ENCODE results near the gene INPP4B.

Gene INPP4B

DNA sequence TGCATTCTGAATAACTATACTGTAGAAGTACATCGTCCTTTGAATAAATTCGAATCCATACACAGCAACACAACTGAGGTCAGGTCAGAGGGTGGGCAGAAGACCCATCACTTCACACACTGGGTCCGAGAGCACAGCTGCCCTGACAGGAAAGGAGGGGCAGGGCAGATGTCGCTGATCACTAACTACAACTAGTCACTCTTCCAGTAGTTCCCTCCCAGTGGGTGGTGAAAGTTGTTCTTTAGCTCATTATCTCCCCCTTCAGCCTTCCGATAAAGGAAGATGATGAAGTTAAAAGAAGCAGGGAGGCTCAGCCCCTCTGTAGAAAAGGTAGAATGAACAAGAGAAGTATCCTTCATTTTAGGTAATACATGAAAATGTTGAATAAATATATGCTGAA, 278.9 kb downstream of the INPP4B start:
- peak; percentile 63 for DNase-seq

- no peak for DNase-seq
Measured at GRCh38 chr4:142566777-142567176, 279.3 kb downstream of the INPP4B start.

- DNase-seq: no peak
Measured at GRCh38 chr4:142566243-142566642, 279.9 kb downstream of the INPP4B start.

DNA sequence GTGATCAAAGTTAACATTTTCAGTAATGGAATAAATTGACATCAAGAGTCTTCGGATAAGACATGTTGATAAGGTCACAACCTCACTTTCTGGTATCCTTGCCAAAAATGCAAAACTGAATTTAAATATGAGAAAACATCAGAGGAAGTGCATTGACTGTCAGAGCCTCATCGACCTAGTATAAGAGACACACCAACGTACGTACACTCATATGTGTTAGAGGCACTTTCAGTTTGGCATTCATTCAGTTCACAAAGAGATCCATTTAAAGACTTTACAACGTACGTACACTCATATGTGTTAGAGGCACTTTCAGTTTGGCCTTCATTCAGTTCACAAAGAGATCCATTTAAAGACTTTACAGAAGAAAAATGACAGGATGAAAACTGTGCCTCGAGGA, 280.3 kb downstream of the INPP4B start:
- peak; percentile 27 for DNase-seq

DNA sequence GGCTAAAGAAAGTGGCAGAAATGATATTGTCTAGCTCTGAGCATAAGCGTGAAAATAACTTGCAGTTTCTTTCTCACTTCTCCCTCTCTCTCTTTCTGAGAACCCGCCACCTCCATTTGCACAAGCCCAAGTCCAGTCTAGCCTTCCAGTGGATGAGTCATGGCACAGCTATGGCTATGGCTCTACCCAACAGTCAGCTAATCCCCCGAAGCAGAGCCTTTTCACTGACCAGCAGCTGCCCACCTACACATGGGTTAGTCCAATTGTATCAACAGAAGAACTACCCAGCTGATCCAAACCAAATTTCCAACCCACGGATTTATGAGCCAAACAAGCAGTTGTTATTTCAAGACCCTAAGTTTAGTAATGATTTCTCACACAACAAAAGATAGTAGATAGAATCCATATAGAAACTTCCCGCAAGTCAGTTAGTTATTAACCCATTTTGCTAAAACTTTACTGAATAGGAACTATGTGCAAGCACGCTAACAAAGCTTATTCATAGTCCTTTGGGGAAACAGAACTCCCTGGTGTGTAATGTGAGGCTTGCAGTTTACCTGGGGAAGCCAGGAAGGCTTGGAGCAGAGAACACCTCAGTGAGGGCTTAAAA, 282.3 kb downstream of the INPP4B start:
- no peak for DNase-seq

DNA sequence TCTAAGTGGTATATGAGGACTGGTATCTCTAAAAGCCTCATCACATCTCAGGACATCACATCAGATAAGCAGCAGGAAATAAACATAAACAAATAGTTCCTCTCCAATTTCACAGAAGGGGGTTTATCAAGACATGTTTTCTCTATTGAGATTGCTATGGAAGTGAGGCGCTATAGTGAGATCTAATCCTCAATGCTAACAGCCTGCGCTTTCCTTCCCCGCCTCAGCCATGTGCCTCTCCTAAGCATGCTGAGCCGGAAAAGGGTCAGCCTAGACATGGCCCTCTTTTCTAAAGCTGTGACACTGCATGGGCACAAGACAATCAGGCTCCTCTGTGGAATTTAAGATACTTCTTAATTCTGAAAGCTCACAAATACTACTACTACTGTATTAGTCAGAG, 286.1 kb downstream of the INPP4B start:
- DNase-seq: no peak

- DNase-seq: no peak
Measured at GRCh38 chr4:142558851-142559250, 287.2 kb downstream of the INPP4B start.

DNA sequence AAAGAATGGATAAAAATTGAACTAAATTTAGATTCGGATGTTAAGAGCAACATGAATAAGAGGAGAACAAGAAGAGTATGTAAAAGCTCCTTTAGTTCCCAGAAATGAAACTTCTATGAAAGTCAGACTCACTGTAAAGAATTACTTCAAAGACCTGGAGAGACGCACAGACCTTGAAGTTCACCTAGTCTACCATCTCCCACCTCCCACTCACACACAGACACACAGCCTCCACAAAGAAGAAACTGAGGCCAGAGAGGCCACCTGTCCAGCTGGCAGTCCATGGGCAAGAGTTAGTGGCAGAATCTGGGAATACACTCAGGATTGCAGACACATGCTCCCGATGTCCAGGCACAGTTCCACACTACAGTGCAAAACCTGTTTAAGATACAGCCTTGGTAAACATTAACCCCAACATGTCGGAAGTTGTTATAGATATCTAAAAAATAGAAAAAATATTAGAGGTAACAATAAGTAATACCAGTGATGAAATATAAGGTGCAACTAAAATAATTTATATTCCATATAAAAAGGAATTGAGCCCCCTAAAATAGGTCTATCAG, 288.8 kb downstream of the INPP4B start:
- no peak for DNase-seq

DNA sequence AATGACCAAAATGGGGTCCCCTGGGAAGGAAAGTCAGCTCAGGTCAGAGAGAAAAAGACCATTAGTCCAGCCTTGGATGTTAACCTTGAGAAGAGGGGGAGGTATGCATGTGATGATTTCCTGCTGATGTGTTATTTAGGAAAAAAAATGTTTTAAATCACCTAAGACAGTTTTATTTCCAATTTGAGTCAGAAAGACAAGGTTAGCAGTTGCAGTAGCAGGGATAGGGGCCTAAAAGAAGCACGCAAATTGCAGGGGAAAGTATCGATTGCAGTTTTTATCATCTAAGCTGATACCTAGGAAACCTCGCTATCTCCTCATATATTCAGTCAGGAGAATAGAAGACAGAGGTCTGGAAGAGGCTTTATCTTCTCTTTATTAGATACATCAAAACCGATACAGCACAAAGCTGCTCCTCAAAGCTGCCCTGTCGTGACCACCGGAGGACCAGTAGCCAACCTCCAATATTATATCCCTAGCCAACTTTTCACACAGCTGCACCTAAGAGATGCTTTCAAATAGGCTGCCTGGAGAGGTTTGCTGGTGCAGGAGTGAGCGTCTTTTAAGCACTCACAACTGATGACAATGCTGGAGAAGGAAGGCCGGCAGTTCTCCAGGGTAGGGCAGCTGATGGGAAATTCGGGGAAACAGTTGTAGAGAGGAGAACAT, 289.4 kb downstream of the INPP4B start:
- DNase-seq: no peak

DNA sequence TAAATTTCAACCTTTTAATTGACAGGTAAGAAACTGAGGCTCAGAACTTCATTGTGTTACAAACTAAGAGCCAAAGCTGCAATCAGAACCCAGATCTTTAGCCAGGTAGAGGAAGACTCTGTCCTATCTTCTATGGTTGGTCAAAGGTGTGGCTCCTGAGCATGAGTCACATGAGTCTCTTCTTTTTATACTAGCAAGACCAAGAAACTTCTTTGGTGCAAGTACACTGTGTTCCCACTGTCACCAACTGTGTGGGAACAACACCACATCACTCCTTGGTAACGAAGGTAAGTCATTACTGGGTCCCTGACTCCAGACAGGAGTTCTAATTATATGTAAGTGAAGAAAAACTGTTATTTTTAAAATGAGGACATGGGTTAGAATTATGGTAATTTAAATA, 290.1 kb downstream of the INPP4B start:
- DNase-seq: no peak

- DNase-seq: no peak
Measured at GRCh38 chr4:142554412-142554811, 291.7 kb downstream of the INPP4B start.

- peak; percentile 32 for DNase-seq
Measured at GRCh38 chr4:142551517-142552305, 294.4 kb downstream of the INPP4B start.

DNA sequence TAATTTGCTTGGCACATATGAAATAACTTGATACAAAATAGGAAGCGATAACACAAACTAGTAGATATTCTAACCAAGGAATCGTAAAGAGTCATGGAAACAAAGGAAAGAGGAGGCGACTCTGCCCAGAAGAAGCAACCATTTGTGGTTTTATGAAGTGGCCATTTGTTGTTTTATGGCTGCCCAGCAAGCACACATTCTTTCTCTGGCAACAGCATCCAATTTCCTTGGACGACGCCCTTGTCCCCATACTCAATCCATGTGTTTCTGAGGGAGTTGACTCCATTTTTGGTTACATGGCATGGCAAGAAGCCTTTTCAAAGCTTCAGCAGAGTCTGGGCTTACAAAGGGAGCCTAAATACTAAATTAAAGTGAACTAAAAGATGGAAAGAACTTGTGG, 295.1 kb downstream of the INPP4B start:
- DNase-seq: peak; percentile 35

DNA sequence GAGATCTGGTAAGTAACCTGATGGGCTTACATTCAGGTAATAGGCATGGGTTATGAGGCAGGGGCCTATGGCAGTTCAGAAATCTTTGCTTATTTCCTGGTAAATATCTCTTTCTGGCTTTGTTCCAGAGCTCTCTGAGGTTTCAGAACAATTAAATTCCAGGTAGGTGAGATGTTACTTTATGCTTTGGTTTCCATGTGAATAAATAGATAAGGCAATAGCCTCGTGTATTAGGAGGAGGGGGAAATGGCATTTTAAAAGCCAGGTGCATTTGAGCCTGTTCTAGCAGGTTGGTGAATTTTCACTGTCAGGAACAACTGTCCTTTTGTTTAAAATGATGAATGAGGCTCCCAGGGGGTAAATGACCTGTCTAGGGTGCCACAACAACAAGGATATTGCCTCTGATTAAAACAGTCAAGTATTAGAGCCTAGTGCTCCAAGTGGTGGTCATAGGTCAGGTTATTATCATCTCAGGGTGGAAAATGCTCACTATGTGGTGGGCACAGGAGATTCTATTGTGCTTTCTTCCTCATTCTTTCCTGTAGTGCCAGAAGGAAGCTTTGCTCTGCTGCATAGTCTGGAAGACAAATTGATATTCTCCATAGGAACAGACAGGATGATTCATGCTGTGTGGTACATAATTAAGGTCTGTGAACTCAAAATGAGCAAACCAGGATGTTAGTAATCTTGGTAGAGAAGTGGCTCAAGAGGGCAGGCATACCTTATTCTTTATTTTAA, 296.2 kb downstream of the INPP4B start:
- peak; percentile 99 for DNase-seq

DNA sequence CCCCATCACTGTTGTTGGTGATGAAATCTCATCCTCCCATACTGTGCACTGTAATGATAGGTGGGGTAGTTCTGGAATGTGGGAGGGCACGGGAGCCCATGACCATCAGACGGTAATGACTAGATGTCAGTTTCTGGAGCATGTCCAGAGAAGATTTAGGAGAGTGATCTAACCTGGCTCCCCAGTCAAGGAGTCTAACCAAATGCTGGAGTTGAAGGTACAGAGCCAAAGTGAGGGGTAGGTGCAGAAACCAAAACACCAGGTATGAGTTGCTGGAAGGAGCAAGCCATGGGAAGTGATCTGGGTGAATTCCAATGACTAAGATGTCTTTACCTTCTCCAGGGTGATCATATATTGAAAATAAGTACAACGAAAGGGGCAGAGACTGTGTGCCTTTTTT, 296.9 kb downstream of the INPP4B start:
- DNase-seq: no peak

DNA sequence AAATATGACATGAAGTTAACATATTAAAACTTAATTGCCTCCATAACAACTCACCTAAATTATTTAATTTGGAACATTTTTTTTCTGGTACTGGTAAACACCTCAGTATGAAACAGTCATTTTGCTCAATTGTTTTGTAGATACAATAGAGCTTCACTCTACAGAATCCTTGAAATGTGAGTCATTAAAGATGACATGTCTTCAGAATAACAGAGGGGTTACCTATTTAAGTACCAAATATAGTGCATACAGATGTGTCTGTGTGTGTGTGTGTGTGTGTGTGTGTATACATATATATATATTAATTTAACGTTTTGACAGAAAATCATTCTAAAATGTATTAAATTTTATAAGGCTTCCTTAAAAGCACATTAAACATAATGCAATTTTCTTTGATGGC, 297.6 kb downstream of the INPP4B start:
- no peak for DNase-seq

DNA sequence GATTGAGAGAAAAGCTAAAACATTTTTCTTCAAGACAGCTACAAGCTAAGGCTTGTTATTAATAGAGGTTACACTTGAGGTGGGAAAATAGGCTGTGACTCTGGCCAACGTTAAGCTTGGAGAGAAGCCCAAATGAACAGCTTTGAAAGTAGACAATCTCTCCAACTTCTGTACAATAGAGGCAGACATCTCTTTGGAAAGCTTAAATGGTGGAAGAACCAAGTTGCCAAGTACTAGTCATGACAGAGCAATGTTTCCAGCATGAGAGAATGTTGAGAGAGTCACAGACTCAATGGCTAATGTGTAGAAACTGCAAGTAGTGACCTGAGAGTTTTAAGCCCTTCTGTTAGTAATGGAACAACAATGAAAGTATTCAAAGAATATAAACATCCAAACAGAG, 298.1 kb downstream of the INPP4B start:
- no peak for DNase-seq

DNA sequence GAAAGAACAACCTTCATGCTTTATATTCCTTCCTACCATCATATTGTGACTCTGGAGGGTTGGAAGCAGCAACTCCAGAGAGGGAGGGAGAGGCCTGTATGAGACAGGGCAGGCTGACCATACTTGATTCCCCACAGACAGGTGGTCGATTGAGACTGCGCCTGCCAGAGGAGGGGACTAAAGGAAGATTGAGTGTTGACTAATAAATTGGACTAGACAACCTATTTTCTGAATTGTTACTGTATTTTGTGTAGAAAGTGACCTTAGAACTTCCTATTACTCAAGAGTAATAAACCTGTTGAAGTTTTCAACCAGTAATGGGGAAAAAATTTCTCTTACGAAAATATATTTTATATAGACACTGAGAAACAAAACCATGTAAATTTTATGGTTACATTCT, 301.5 kb downstream of the INPP4B start:
- no peak for DNase-seq

DNA sequence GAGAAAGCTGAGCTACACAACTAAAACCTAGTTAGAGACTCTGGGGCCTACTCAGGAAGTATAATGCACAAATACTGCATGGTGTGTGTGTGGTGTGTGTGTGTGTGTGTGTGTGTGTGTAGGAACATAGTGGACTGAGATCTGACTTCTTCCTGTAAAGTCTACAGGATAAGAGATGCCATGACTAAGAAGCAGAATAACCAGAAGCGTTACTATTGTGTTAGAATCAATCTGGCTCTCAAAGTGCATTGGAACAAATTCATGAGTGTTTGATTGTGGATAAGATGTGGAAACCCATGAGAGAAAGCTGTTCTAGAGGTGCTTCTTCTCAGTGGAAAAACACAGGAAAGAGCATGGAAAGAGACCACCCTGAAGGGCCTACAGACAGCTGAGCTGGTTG, 302.1 kb downstream of the INPP4B start:
- DNase-seq: no peak

DNA sequence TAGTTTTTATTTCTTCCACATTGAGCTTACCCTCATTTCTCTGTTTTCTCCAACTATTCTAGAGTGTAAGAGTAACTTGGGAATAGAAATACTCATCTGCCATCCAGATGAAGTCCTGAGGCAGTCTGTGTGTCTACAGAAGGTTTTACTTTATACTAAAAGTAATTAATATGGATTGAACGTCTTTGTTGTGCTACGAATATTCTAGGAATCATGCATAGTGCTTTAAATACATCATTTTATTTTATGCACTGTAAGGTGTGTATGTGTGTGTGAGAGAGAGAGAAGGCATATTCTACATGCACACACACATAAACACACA, 305.7 kb downstream of the INPP4B start:
- DNase-seq: no peak

DNA sequence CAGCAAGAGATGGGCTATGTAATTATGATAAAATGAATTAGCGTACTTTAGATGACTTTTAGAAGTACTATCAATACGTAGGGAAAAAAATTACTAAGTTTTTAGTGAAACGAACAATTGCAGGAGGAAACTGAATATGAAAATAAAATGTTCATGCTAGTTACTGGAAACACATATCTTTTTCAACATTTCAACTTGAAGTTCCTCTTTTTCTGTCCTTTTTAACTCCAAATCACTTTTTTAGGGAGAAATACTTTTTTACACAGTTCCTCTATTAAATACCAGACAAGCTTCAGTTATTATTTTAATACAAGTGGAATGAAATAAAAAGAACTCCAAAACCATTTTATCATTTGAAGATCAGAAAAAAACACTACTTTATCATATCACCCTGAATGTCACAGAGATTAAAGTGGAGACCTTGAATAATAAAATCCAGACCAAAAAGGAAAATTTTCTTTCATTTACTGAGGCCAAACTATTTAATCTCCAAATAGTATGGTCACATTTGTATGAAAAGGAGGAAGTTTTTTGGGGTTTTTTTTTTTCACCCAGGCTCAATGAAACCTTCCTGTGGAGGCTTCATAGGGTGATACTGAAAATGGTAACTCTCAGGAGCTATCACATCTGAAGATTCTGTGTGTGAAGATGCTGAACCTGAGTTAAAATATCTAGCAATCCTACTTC, 306.2 kb downstream of the INPP4B start:
- DNase-seq: no peak

DNA sequence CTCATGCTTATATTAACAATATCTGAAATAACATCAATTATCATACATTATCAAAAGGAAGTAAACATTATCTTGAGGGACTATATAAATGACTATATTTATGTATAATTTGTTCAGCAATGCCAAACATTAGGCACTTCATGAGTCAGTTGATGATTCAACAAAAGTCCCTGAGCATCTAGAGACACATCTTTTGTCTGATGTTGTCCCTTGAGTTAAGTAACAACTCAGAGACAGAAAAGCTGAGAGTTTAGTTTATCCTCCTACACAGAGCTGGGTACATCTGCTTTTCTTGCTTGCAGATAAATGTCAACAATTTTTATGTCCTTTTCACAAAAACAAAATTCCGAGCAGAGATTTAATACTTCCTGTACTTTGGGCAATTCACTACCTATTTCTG, 311.1 kb downstream of the INPP4B start:
- no peak for DNase-seq

GRCh38 chr4:142532054-142532453, 314.0 kb downstream of the INPP4B start:
- no peak for DNase-seq
